GM10266 (cell line): Measurements from ENCODE around the gene TTLL10.

ENCODE experiments used
- DNase-seq: peaks from one replicate; pipeline ENCODE4 v3.0.0; 2012; ENCODE audit errors: extremely low spot score
- CTCF ChIP-seq: IDR thresholded peaks from 2 replicates; pipeline ENCODE4 v1.5.1; 2012; ENCODE audit warnings: mild to moderate bottlenecking, low read depth; ENCODE audit not compliant: control insufficient read depth, insufficient read depth; ENCODE audit errors: missing control alignments

TTLL10 gene

GRCh38 chr1:1176931-1177330, 3.3 kb downstream of the TTLL10 start:
- TF ChIP-seq CTCF, result no peak
- DNase-seq, result no peak

- DNase-seq, result no peak
- TF ChIP-seq CTCF, result no peak
Measured at GRCh38 chr1:1177452-1178206, 3.9 kb downstream of the TTLL10 start.

- no peak for DNase-seq
- TF ChIP-seq CTCF, result no peak
Measured at GRCh38 chr1:1178794-1179331, 5.2 kb downstream of the TTLL10 start.

- no peak for TF ChIP-seq CTCF
- DNase-seq, result no peak
Measured at GRCh38 chr1:1179346-1179982, 5.8 kb downstream of the TTLL10 start.

GRCh38 chr1:1179983-1180861, 6.5 kb downstream of the TTLL10 start:
- no peak for DNase-seq
- no peak for TF ChIP-seq CTCF

GRCh38 chr1:1181129-1181937, 7.7 kb downstream of the TTLL10 start:
- no peak for TF ChIP-seq CTCF
- no peak for DNase-seq
